Mammary epithelial cell (primary cell): ENCODE data around the gene IGFN1.

Experiments used
- EZH2 ChIP-seq: IDR thresholded peaks from 2 replicates; pipeline ENCODE4 v1.6.1; 2012; ENCODE audit warnings: low read length, inconsistent platforms, borderline replicate concordance
- TF ChIP-seq, protein P1 (sequence below), 2 donors: IDR thresholded peaks in 1 of 2; conservative IDR thresholded peaks in 1 of 2; 2 replicates each; pipeline ENCODE4 v1.5.1; 2011 to 2012; ENCODE audit warnings: inconsistent platforms in 2 of 2, low read length in 2 of 2, mild to moderate bottlenecking in 2 of 2, control low read depth in 1 of 2, low read depth in 1 of 2; ENCODE audit not compliant: insufficient read depth in 1 of 2; ENCODE audit errors: extremely low read depth in 1 of 2

DNA sequence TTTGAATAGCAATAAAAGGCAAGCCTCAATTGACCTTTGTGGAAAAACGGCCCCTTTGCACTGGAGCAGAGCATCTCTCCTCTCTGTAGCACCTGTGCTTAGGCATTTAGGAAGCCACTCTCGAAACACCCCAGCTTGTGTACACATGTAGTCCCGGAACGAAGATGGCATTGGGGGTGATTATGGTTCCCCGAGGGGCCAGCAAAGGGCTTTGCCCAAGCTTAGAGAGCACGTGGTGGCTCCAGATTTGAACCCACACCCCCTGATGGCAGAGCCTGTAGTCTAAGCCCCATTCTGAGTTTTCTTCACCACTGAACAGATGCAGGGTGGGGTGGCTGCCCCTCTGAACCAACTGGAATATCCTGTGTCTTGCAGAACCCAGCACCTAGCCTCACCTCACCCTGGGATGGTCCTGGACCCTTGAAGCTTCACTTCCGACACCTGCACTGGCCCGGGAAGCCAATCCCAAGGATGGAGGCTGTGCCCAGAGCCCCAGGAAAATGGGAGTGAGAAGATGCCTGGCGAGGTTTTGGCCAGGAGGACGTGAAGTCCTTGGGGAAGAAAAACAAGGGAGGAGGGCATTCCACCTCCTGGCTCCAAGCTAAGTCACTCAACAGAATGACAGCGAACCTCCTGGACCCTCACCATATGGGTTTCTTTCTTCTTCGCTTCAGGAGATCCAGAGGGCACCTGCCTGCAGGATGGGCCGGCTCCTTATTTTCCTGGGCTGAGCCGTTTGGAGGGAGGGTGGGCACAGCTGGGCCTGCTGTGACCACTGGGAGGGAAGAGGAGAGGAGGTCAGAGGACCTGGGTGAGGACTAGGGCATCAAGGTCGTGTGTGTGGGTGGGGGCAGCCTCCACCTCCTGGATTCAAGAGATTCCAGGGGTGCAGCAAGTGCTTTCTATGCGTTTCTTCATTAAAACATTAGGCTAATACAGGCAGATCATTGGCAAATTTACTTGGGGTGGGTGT, 37.7 kb downstream of the IGFN1 start:
- TF ChIP-seq EZH2: no peak
- TF ChIP-seq, protein P1, sequence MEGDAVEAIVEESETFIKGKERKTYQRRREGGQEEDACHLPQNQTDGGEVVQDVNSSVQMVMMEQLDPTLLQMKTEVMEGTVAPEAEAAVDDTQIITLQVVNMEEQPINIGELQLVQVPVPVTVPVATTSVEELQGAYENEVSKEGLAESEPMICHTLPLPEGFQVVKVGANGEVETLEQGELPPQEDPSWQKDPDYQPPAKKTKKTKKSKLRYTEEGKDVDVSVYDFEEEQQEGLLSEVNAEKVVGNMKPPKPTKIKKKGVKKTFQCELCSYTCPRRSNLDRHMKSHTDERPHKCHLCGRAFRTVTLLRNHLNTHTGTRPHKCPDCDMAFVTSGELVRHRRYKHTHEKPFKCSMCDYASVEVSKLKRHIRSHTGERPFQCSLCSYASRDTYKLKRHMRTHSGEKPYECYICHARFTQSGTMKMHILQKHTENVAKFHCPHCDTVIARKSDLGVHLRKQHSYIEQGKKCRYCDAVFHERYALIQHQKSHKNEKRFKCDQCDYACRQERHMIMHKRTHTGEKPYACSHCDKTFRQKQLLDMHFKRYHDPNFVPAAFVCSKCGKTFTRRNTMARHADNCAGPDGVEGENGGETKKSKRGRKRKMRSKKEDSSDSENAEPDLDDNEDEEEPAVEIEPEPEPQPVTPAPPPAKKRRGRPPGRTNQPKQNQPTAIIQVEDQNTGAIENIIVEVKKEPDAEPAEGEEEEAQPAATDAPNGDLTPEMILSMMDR (conservative IDR thresholded peaks at IDR 0.05 in 1 of 2, IDR thresholded peaks at IDR 0.05 in 1 of 2; ENCODE audit: extremely low read depth in 1 of 2, insufficient read depth in 1 of 2, low read depth in 1 of 2, low read length in 2 of 2): no peak
